K562 (cell line): ENCODE data around the gene ZCCHC14. TPM values are rescaled to one million over a fixed set of nuclear protein-coding genes. Genes with fewer than 3 reads are reported as not detected.

Experiments
- ATAC-seq: fragments of 200-7000 bp; cut with Tn5 transposase; 3 replicates; pipeline ENCODE4 v1.9.1; 2020; ENCODE audit warnings: moderate library complexity
- BruUV-seq: library from RNA; stranded (reverse); fragments of 400-500 nt; replicated peaks from 2 replicates; lab custom pipeline; 2021; lab: Mats Ljungman, UMichigan
- CTCF ChIA-PET: fragments of 300-600 bp; formaldehyde crosslinking; extraction: SDS; loops from one replicate; lab custom pipeline; 2021; ENCODE audit warnings: low intra/inter-chr PET ratio; lab: Yijun Ruan, JAX
- POLR2A ChIA-PET: fragments of 300-600, 350-650 bp; sonication (Branson Sonifier 250); formaldehyde crosslinking; extraction: SDS; loops from one replicate; lab custom pipeline; 2021; ENCODE audit warnings: antibody characterized with exemption, inconsistent platforms; lab: Yijun Ruan, JAX
- DNase-seq, 4 experiments: peaks; one replicate each; pipeline versions ENCODE4 v3.0.0 to v3.0.0-alpha.2; 2011 to 2018; ENCODE audit warnings: low spot score in 3 of 4, mixed read lengths in 3 of 4; ENCODE audit errors: extremely low read depth in 1 of 4
- FAIRE-seq: peaks from 2 replicates; lab custom pipeline; 2011; peaks lifted over from hg19 to GRCh38; lab: Jason Lieb, UNC
- H2AFZ ChIP-seq: 2 replicates; pipeline ENCODE4 v1.6.0; 2011; ENCODE audit warnings: low read depth, low read length, control low read depth, inconsistent platforms
- H3K27ac ChIP-seq: fragments of 200-600 bp; 3 replicates; pipeline ENCODE4 v1.8.0; 2011; ENCODE audit warnings: low read depth, mild to moderate bottlenecking, control low read depth, inconsistent platforms, low read length, moderate library complexity, mixed read lengths; ENCODE audit errors: extremely low read depth
- H3K27me3 ChIP-seq, 2 experiments: fragments of 300-600 bp in 1 of 2; 2 replicates in 1 of 2; 3 replicates in 1 of 2; pipeline versions ENCODE4 v1.6.0 to v1.8.0; 2011; ENCODE audit warnings: inconsistent platforms in 2 of 2, low read length in 2 of 2, mild to moderate bottlenecking in 1 of 2, mixed read lengths in 1 of 2, moderate library complexity in 1 of 2; ENCODE audit not compliant: control insufficient read depth in 2 of 2, insufficient read depth in 2 of 2
- H3K36me3 ChIP-seq: fragments of 300-600 bp; 3 replicates; pipeline ENCODE4 v1.8.0; 2011; ENCODE audit warnings: mild to moderate bottlenecking, low read length, inconsistent platforms; ENCODE audit not compliant: control insufficient read depth, insufficient read depth
- H3K4me1 ChIP-seq, 2 experiments: fragments of 200-600 bp in 1 of 2; replicated peaks in 1 of 2; 2 replicates in 1 of 2; 3 replicates in 1 of 2; pipeline versions ENCODE4 v1.5.1 to v1.8.0; 2011; ENCODE audit warnings: inconsistent platforms in 2 of 2, low read length in 2 of 2, mild to moderate bottlenecking in 1 of 2, mixed read lengths in 1 of 2, moderate library complexity in 1 of 2; ENCODE audit not compliant: control insufficient read depth in 2 of 2, insufficient read depth in 2 of 2
- H3K4me2 ChIP-seq: 2 replicates; pipeline ENCODE4 v1.6.1; 2011; ENCODE audit warnings: low read length, control low read depth, inconsistent platforms, mixed read lengths; ENCODE audit not compliant: insufficient read depth
- H3K4me3 ChIP-seq: fragments of 200-600 bp; sonication (generic), shearing (Covaris generic); 2 replicates; pipeline ENCODE4 v1.5.1; 2016; ENCODE audit warnings: control low read depth, inconsistent platforms
- H3K79me2 ChIP-seq: fragments of 200-600 bp; 3 replicates; pipeline ENCODE4 v1.8.0; 2011; ENCODE audit warnings: low read length, inconsistent platforms; ENCODE audit not compliant: control insufficient read depth, insufficient read depth
- H3K9ac ChIP-seq, 2 experiments: 2 replicates each; pipeline versions ENCODE4 v1.6.0 to v1.6.1; 2011; ENCODE audit warnings: low read depth in 2 of 2, low read length in 2 of 2, control low read depth in 1 of 2, inconsistent platforms in 1 of 2, mild to moderate bottlenecking in 1 of 2, mixed read lengths in 1 of 2; ENCODE audit not compliant: insufficient read depth in 1 of 2
- H3K9me1 ChIP-seq: one replicate; pipeline ENCODE4 v1.6.0; 2011; ENCODE audit warnings: inconsistent platforms, mild to moderate bottlenecking, low read length, moderate library complexity; ENCODE audit not compliant: control insufficient read depth, insufficient read depth
- H3K9me3 ChIP-seq: replicated peaks from 2 replicates; pipeline ENCODE4 v1.5.1; 2011; ENCODE audit warnings: low read depth, low read length, inconsistent platforms; ENCODE audit not compliant: control insufficient read depth, insufficient read depth
- H4K20me1 ChIP-seq: replicated peaks from 2 replicates; pipeline ENCODE4 v1.6.1; 2011; ENCODE audit warnings: low read length, inconsistent platforms, mixed read lengths; ENCODE audit not compliant: control insufficient read depth, insufficient read depth
- BCL6 ChIP-seq: fragments of 250-450 bp; sonication (Bioruptor Pico); IDR thresholded peaks from 2 replicates; pipeline ENCODE4 v1.4.0; 2020
- BCOR ChIP-seq: fragments of 450-650 bp; IDR thresholded peaks from 2 replicates; pipeline ENCODE4 v1.6.1; 2016
- DDX20 ChIP-seq: fragments of 450-650 bp; IDR thresholded peaks from 2 replicates; pipeline ENCODE4 v1.6.1; 2016; ENCODE audit warnings: missing genetic modification characterization, low read depth, mild to moderate bottlenecking, missing compliant biosample characterization, moderate library complexity
- HDAC6 ChIP-seq: IDR thresholded peaks from 2 replicates; pipeline ENCODE4 v1.6.1; 2012; ENCODE audit warnings: low read depth, mild to moderate bottlenecking, control low read depth, inconsistent platforms, low read length, moderate library complexity
- PHTF2 ChIP-seq: fragments of 250-450 bp; sonication (Bioruptor Pico); IDR thresholded peaks from 2 replicates; pipeline ENCODE4 v1.5.0; 2021; ENCODE audit warnings: mild to moderate bottlenecking
- ZBTB40 ChIP-seq, 2 experiments: fragments of 450-650 bp in 1 of 2; sonication (generic) in 1 of 2; formaldehyde crosslinking in 1 of 2; IDR thresholded peaks; 2 replicates each; pipeline versions ENCODE4 v1.7.1 to v1.9.0; 2016 to 2022; ENCODE audit warnings: inconsistent platforms in 1 of 2, mild to moderate bottlenecking in 1 of 2, missing genetic modification reagents in 1 of 2
- ZNF121 ChIP-seq: sonication (generic); formaldehyde crosslinking; conservative IDR thresholded peaks from 2 replicates; pipeline ENCODE4 v1.8.0; 2022; ENCODE audit warnings: missing genetic modification reagents
- ZNF324 ChIP-seq: fragments of 250-450 bp; sonication (Bioruptor Pico); IDR thresholded peaks from 2 replicates; pipeline ENCODE4 v1.4.0; 2020; ENCODE audit warnings: mild to moderate bottlenecking
- WGBS: fragments of 100-300 bp; shearing (Covaris generic); methylation state at CpG from one replicate; pipeline ENCODE4 v1.1.6; 2016; ENCODE audit warnings: low coverage, mixed read lengths; ENCODE audit not compliant: insufficient coverage; ENCODE audit errors: missing lambda C conversion rate; 5-methylcytosine and 5-hydroxymethylcytosine counted together
- in situ Hi-C: fragments of 300-500 bp; cut with MboI; formaldehyde crosslinking; loops from 4 replicates; pipeline ENCODE4 v1.15.0; 2018; ENCODE audit warnings: inconsistent platforms, mixed read lengths
- intact Hi-C: fragments of 100-400 bp; cut with micrococcal nuclease; formaldehyde crosslinking; loops from 2 replicates; pipeline ENCODE4 v1.14.2; 2022
- polyA plus RNA-seq, 8 experiments: library from polyadenylated mRNA; depleted of rRNA in 4 of 8; stranded (reverse) in 5 of 8; unstranded in 3 of 8; fragments of >200 nt; fragmentation: Nextera tagmentation in 2 of 8; fragmentation: Illumina TruSeq in 1 of 8; extraction: Ambion mirVana in 2 of 8; extraction: Trizol in 1 of 8; gene quantifications; 2 replicates each; pipeline versions ENCODE4 v1.2.1 to v1.2.3, GENCODE V29; 2011 to 2014; ENCODE audit warnings: inconsistent platforms in 1 of 8, missing spikeins in 1 of 8
- total RNA-seq, 7 experiments: library from RNA; depleted of rRNA in 6 of 7; stranded (reverse); fragments of >200 nt in 6 of 7; fragmentation: Illumina TruSeq in 2 of 7; extraction: Trizol in 2 of 7; gene quantifications; 2 replicates each; pipeline versions ENCODE4 v1.2.1 to v1.2.3, GENCODE V29; 2011 to 2021; ENCODE audit warnings: low replicate concordance in 1 of 7

The ZCCHC14 gene
- total and polyA plus RNA-seq, 9 of the 15 experiments (the other 6 are each of a cell fraction or from before 2014, with no cell fraction given): 1.5 to 12.4 (median 2.9) TPM

DNA sequence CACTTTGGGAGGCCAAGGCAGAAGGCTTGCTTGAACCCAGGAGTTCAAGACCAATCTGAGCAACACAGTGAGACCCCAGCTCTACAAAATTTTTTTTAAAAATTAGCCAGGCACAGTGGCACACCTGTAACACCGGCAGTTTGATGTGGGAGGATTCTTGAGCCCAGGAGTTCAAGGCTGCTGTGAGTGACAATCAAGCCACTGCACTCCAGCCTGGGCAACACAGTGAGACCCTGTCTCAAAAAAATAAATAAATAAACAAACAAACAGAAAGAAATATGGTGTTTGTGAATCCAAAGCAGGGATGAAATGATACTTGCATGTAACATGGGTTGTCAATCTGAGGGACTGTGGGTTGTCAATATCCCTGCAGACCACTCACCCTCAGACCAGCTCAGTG is 125.9 kb downstream of the ZCCHC14 start:
- in situ Hi-C loops: no loop called here
- peaks cover 34% of the 10 kb centered on the region for H3K36me3 ChIP-seq
- H3K9me1 ChIP-seq: peaks cover 2% of the 10 kb centered on the region
- no TSS peak for BruUV-seq
- no peaks in the 10 kb centered on the region for H3K27me3 ChIP-seq
- intact Hi-C loops: no loop called here
- H3K9ac ChIP-seq: no peak overlapping the region
- FAIRE-seq (no peak), DNase-seq (no peak), ATAC-seq (no peak)
- no peaks in the 10 kb centered on the region for H3K9me3 ChIP-seq
- WGBS: 70% methylated on average over 1 of the region's 1 CpG
- H3K4me1 ChIP-seq: peaks cover 17 to 27% of the 10 kb centered on the region in 2 experiments
- peaks cover 21% of the 10 kb centered on the region; the same call in 1 of the 2 replicates for H4K20me1 ChIP-seq
- no peak overlapping the region for H3K27ac ChIP-seq
- no peak overlapping the region for H3K4me3 ChIP-seq
- no peak overlapping the region for H3K4me2 ChIP-seq
- H2AFZ ChIP-seq: no peak overlapping the region
- ChIA-PET CTCF (no interaction called here), POLR2A (interaction anchor here (0.9 to 1.5 kb wide), 3 partner anchors 21 to 50 kb away, joined by 3 to 5 read pairs (median 4); partner anchors contain the start of genes C16orf95 and MAP1LC3B)
- H3K79me2 ChIP-seq: peaks cover 82% of the 10 kb centered on the region
- TF ChIP-seq ZNF121 (peak; percentile 72), DDX20 (no peak)

DNA sequence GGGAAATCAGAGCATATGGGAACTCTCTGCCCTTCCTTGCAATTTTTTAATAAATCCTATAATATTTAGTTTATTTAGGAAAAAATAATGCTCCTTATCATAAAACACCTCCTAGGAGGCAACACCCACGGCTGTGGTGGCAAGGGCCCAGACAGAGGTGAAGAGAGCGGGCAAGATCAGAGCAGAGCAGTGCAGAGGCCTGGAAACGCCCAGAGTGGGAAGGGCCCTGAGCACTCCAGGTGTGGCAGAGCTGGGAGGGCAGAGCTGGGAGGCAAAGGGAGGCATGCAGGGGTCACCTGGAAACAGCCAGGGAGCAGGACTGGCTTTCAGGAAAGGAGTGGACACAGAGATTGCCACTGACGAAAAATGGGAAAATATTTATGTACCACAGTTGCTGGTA is 126.5 kb downstream of the ZCCHC14 start:
- no peak for ATAC-seq
- Histone ChIP-seq H3K27me3 (no peaks in the 10 kb centered on the region), H3K36me3 (peaks cover 40% of the 10 kb centered on the region), H3K4me2 (no peak overlapping the region), H3K9me3 (no peaks in the 10 kb centered on the region), H3K79me2 (peaks cover 76% of the 10 kb centered on the region), H3K27ac (no peak overlapping the region), H2AFZ (no peak overlapping the region), H3K9me1 (peaks cover 2% of the 10 kb centered on the region), H3K4me3 (no peak overlapping the region), H3K4me1 (peaks cover 17 to 27% of the 10 kb centered on the region in 2 experiments), H4K20me1 (peaks cover 25% of the 10 kb centered on the region), H3K9ac (no peak overlapping the region)
- ChIA-PET POLR2A (interaction anchor here (1.2 to 1.5 kb wide), 2 partner anchors 22 to 49 kb away, joined by 4 to 5 read pairs; partner anchors contain the start of gene C16orf95), CTCF (no interaction called here)
- WGBS: 70% methylated on average over 4 of the region's 4 CpGs
- DNase-seq: no peak
- FAIRE-seq: no peak
- intact Hi-C loops (no loop called here), in situ Hi-C loops (no loop called here)
- BruUV-seq: no TSS peak
- TF ChIP-seq BCOR (no peak), HDAC6 (no peak), ZBTB40 (IDR thresholded peaks at IDR 0.05) (no peak), ZBTB40 (CRISPR knock-in tag; IDR thresholded peaks at IDR 0.05) (no peak), BCL6 (CRISPR knock-in tag) (no peak), PHTF2 (CRISPR knock-in tag) (no peak), ZNF324 (CRISPR knock-in tag) (no peak)
